Activated T-helper 1 cell treated with Interleukin-2 at 50 U/mL for 16 hours (primary cell): ENCODE data around the gene TFIP11.
"Not testable (repeated sequence)": the region's sequence is repeated elsewhere in the genome, so short reads cannot be mapped to it uniquely, and the experiment has no call there.

ENCODE experiments used
- DNase-seq: peaks from one replicate; pipeline ENCODE4 v3.0.0-alpha.2; 2020; ENCODE audit warnings: low read depth

The TFIP11 gene

DNA sequence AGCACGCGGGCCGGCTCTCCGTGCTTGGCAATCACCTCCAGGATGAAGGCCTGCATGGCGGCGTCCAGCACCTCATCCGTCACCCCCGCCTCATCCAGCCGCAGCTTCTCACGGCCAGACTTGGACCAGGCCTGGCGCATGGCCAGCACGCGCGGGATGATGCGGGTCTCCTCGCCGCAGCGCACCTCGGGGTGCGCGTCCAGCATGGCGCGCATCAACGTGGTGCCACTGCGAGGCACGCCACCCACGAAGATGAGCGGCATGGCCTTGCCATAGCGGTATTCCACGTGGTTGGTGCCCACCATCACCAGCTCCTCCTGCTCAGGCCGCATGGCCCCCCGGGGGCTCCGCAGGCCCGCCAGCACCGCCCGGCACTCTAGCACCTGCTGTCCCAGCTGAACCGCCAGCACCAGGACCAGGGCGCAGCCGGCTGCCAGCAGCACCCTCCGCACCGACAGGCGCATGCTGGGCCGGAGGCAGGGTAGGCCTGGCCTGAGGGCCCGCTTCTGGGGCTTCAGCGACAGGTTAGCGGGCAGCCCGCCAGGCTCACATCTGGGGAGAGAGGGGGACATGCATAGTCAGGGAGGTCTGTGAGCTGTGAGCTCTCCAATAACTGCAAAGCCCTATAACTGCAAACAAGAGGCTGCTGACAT, 29.0 kb upstream of the TFIP11 start:
- DNase-seq: no peak

DNA sequence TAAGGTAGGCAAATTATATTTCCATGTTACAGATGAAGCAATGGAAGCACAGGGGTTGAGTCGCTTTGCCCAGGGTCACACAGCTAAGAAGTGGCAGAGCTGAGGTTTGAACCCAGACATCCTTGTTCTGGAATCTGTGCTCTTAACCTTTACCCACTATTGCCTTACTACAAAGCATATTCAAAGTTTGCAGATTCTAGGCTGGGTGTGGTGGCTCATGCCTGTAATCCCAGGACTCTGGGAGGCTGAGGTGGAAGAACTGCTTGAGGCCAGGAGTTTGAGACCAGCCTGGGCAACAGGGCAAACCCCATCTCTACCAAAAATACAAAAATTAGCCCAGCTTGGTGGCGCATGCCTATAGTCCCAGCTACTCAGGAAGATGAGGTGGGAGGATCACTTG, 27.8 kb upstream of the TFIP11 start:
- no peak for DNase-seq

DNA sequence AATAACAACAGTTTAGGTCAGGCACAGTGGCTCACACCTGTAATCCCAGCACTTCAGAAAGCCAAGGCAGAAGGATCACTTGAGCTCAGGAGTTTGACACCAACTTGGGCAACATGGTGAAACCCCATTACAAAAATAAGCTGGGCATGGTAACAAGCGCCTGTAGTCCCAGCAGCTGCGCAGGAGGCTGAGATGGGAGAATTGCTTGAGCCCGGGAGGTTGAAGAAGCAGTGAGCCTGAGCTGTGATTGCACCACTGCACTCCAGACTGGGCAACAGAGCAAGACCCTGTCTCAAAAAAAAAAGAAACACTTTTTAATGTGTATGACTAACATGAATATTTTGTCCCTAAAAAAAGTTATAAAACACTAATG, 24.5 kb upstream of the TFIP11 start:
- no peak for DNase-seq

DNA sequence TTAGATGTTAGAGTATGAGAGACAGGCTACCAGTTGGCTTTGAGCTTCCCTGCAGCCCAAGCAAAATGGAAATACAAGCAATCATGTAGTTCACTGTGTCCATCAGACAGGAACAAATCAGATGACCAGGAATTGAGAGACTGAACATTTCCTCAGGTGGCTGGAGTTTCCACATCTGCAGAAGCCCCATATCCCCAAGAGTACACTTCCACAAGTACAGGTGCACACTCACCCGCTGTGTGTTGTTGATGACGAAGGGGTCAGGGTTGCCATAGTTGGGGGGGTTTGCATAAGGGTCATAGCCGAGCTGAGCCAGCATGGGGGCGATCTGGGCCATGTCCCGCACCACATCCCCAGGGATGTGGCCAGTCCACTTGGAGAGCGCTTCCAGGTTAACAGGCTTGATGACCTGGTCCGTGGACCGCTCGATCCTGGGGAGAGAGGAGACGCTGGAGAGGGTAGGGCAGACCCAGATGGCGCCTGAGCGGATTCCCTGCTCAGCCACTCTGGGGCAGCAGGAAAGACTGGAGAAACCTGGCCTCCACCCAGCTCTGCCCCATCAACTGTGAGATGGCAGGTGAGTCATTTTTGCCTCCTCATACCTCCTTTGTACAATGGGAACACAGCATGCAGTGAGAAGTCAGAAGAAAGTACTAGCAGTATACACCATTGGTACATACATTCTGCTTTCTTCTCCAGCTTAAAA, 23.9 kb upstream of the TFIP11 start:
- DNase-seq: no peak

DNA sequence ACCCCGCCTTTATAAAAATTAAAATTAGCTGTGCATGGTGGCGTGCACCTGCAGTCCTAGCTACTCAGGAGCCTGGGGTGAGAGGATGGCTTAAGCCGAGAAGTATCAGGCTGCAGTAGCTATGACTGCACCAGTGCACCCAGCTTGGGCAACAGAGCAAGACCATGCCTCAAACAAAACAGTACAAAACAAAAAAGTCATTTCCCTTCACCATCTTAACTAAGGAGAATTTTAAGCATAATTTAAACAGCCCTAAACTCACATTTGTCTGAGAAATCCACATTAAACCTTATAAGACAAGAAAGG, 23.3 kb upstream of the TFIP11 start:
- no peak for DNase-seq

DNA sequence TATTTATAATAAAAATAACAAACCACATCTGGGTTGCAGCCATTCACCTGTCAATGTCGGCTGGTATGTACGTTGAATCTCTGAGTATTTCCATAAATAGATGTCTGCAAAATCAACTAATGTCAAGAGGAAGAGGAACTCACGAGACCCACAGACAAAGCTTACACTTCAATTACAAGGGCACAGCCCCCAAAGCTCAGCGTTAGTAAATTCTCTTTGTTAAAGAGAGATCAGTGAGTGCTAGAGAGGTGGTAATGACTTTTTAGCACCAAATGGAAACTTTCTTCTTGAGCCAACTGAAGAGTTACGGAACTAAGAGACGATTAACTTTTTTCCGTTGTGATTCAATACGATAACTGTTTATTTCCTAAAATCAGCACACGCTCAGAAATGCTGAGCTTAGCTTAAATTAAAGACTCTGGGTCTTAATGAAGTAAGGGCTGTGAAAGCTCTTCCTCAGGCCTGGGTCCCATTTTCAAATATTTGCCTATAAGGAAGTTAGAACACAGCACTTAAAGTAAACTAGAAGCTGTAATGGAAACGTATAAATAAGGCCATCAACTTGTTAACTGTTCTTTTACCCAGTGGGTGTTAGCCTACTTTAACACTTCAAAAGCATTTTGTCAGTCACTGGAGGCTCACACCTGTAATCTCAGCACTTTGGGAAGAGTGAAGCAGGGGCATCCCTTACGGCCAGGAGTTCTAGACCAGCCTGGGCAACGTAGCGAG, 22.8 kb upstream of the TFIP11 start:
- no peak for DNase-seq

DNA sequence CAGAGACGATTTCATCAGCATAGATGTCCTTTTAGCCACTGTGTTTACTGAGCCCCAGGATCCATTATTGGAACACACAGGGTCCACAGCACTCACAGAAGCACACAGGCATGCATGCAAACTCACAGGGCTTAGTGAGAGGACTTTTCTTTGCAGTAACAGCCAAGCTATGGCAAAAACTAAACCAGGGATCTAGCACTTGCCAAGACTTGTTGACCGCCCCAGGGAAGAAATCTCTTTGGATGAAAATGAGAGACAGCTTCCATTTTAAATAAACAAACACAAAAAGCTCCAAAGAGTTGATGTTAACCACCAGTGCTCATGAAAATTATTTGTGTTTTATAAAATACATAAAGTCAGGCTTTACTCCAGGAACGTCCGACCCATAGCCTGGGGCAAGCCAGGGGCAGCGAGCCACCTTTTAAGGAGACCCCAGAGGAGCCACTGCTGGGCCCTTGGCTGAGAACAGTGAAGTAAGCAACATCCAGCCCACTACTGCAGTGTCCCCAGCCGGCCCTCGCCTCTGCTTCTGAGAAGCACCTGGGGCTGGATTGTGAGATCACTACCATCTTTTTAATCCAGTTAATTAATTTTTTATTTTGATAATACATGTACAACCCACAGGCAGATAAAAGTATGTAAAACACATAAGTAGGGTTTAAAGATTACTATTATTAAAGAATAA, 22.0 kb upstream of the TFIP11 start:
- no peak for DNase-seq

DNA sequence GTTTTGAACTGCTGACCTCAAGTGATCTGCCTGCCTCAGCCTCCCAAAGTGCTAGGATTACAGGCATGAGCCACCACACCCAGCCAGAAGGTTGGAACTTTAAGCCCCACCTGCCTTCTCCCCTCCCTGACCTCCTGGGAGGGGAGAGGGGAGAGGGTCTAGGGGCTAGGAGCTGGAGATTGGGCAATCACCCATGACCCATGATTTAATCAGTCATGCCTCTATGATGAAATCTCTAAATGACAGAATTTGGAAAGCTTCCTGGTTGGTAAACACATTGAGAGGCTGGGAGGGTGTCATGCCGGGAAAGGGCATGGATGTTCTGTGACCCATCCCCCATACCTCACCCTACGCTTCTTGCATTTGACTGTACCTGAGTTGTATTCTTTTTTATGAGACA, 17.1 kb upstream of the TFIP11 start:
- DNase-seq: no peak

DNA sequence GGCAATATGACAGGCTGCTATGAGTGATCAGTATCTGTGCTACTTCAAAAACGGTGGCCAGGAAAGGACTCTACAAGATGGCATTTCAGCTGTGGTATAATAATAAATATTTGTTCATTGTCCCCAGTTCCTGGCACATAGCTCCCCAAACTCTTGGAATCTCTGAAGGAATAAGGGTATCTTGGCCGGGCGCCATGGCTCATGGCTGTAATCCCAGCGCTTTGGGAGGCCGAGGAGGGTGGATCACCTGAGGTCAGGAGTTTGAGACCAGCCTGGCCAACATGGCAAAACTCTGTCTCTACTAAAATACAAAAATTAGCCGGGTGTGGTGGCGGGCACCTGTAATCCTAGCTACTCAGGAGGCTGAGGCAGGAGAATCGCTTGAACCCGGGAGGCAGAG, 16.2 kb upstream of the TFIP11 start:
- DNase-seq: not testable (repeated sequence)

DNA sequence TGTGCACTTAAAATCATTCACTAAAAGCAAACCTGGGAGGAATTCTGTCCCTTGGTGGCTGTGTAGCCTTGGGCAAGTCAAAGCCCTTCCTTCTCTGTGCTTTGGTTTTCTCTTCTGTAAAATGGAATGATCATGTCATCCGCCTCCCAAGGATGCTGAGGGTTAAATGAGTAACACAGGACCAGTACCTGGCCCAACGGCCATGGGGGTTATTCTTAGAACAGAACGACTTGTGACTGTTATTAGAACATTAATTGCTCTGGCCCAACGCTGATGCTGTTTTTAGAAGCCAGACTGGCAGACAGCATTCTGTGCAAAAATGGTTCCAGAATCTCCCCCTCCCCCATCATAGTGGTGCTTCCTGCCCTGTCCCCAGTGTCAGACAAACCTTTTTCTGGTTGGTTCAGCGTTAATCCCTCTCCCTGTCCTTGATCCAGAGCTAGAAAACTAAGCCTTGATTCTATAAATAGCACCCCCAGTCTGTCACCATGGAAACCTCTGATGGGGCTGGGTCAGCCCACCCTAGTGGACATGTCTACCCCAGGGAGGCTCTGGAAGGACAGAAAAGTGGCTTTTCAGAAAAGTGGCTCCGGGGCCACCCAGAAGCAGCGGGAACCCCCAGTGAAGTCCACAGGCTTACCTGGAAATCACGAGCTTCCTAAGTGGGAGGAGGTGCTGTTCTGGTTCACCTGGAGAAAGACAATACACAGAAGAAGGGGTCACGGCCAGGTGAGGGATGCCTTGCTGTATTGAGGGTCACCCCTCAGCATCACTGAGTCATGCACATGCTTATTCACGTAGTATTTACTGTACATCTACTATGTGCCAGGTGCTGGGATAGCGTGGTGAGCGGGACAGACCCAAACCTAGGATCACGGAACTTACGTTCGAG, 15.5 kb upstream of the TFIP11 start:
- DNase-seq: no peak

DNA sequence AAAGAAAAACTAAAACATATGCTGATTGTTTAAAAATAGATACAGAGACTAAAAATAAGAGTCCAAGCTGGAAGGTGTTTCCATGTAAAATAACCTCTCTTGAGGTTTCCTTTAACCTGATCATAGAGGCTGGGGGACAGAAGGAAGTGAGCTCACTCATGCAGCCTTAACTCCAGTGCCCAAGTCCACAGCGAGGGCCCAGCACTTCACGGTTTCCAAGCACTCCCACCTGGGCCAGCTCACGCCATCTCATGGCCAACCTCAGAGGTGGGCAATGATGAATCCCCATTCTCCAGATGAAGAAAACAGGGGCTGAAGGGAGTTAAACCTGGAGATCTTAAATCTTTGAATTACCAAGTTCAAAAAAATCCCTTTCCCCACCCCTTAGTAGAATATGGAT, 14.9 kb upstream of the TFIP11 start:
- no peak for DNase-seq

DNA sequence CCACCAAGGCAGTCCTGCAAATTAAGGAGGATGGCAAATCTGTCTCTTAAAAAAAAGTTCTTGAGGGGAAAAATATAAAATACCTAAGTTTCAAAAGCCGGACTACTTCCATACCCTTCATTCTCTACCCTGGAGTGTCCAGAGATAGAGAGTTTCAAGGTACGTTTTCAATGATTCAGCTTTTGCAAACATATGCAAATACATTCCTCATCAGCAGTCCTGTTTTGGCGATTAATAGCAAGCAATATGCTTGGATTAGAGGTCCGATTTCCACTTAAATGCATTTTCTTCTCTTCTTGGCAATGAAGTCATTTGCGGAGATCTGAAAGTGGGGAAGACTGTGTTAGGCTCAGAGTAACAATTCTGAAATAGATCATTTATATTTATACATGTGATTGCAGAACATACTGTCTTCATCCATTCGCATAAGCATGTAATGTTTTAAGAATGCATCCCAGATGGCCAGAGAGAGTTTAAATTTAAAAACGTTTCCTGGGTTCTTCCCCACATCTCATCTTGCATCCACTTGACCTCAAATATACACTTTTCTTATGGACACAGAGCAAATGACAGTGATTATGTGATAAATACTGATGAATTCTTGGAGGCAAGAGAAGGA, 13.8 kb upstream of the TFIP11 start:
- no peak for DNase-seq

DNA sequence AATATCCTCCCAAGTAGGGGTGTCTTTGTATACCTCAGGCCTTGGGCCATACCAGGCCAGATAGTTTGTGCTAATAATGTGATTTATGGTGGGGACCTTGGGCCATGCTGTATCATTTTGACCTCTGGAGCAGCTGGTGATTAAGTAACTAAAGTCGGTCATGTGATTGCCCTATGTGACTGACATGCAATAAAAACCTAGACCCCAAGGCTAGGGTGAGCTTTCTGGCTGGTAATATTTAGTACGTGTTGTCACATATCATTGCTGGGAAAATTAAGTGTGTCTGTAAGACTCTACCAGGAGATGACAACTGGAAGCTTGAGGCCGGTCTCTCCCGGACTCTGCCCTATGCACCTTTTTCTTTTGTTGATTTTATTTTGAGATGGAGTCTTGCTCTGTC, 12.6 kb upstream of the TFIP11 start:
- no peak for DNase-seq

DNA sequence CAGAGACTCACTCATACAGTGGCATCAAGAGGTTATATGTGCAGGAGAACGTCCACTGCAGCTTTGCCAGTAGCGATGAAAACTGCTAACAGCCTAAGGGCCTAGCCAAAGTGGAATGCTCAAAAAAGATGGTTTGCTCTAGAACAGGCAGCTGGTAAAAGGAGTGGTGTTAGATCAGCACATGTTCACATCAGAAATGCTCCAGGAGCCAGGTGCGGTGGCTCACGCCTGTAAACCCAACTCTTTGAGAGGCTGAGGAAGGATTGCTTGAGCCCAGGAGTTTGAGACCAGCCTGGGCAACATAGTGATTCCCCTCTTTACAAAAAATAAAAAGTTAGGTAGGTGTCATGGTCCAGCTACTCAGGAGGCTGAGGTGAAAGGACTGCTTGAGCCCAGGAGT, 10.3 kb upstream of the TFIP11 start:
- DNase-seq: no peak

DNA sequence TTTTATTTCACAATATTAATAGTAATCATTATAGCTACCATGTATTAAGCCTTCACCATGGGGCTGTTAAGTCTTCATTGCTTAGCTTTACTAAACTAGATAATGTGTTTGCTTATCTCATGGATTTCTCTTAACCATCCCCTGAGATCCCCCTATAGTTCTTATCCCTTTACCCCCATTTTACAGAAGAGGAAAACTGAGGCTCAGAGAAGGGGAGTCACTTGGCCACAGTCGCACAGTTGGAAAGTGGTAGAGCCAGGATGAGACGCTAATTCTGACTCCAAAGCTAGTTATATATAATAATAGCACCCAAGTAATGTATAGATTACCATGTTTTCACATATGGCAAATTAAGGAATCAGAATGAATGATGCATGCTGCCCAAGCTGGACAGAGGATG, 9.7 kb upstream of the TFIP11 start:
- DNase-seq: no peak

DNA sequence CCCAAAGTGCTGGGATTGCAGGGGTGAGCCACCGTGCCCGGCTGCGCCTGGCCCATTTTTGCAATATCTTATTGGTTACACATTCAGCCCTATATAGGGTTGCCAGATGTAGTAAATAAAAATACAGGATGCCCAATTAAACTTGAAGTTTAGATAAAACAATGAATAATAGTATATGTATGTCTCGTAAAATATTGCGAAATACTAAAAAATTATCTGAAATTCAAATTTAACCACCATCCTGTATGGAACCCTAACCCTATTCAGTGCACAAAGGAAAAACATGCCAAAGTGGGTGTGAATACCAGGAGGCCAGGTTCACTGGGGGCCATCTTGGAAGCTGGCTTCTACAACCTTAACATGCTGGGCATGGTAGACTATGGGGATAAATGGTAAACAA, 5.2 kb upstream of the TFIP11 start:
- no peak for DNase-seq

DNA sequence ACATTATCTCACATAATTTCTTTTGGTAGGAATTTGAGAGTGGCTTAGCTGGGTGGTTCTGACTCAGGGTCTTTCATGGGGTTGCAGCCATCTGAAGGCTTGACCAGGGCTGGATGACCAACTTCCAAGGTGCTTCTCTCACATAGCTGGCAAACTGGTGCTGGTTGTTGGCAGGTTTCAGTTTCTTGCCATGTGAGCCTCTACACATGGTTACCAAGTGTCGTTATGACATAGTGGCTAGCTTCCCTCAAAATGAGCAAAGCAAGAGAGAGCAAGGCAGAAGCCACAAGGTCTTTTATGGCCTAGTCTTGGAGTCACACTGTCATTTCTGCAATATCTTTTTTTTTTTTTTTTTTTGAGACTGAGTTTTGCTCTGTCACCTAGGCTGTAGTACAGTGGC, 4.2 kb upstream of the TFIP11 start:
- no peak for DNase-seq

DNA sequence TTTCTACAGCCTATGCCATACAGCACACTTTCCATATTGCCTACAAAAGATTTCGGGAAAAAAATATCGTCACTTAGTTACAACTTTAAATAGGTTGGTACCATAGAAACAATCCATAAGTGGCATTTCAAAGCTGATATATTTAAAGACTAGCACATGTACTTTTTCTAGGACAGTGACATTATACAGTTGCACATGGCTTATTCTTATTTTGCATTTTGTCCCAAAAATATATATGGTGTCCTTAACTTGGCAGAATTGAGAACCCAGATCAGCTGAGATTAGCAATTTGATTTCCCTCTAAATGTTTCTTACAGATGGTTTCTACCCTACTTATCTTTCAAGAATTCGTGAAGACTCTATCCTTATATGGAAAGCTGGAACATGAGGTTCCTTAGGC, 3.7 kb upstream of the TFIP11 start:
- no peak for DNase-seq

DNA sequence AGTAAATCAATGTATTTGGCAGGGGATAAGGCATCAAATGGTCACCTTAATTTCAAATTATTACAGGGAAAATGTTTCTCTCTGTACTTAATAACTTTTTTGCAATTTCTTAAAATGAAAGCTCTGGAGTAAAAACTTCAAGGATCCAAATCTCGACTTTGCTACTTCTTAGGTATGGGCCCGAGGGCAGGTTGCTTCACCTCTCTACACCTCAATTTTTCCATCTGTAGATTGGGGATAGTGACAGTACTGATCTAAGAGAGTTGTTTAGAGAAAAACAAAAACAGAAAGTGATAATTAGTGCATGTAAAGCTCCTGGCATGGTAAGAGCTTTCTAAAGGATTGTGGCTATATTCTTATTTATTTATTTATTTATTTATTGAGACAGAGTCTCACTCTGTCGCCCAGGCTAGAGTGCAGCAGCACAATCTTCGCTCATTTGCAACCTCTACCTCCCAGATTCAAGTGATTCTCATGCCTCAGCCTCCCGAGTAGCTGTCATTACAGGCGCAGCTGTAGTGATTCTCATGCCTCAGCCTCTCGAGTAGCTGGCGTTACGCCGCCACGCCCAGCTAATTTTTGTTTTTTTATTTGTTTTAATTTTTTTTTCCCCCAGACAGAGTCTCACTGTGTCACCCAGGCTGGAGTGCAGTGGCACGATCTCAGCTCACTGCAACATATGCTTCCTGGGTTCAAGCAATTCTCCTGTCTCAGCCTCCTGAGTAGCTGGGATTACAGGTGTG, 2.3 kb upstream of the TFIP11 start:
- DNase-seq: no peak

DNA sequence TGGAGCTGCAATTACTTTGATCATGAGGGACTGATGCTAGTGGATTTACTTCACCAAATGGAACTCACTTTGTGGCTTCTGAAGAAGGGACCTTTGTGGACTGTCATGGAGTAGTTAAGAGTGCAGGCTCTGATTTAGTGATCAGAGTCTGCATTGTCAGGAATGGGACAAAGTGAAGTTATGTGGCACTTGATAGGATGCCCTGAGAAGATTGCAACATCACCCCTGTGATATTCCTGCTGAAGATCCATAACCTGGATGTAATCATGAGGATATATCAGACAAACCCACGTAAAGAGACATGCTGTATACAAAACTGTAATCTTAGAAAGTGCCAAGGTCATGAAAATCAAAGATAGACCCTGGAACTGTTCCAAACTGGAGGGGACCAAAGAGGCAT, 1.6 kb upstream of the TFIP11 start:
- no peak for DNase-seq

DNA sequence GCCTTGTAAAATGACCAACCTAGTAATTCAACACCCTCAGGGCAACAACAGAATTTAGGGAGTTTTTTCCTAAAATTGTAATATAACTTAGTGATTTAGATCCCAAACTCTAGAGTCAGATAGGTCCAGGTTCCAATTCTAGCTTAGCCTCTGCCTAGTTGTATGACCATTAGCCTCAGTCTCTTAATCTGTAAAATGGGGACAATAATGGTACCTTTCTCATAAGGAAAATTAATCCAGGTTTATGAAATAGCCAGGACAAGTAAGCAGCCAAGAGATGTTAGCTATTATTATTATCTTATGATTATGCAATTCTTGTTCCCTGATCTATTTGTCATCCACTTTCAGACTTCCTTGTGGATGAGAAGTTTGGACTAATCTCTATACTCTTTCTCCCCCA, 4.1 kb downstream of the TFIP11 start:
- no peak for DNase-seq
